Ovary (tissue), 9 donors: ENCODE measurements around the gene STPG4. TPM values are rescaled to one million over a fixed set of nuclear protein-coding genes. Genes with fewer than 3 reads are reported as not detected.

Experiments
- DNase-seq, 5 donors: peaks; one replicate each; pipeline ENCODE4 v3.0.0-alpha.2; 2019 to 2020
- H3K27ac ChIP-seq, 2 donors: fragments of 200-600 bp; one replicate each; pipeline versions ENCODE4 v1.5.1 to v1.8.0; 2019 to 2022
- H3K27me3 ChIP-seq: fragments of 200-600 bp; one replicate; pipeline ENCODE4 v1.8.0; 2022
- H3K36me3 ChIP-seq: fragments of 200-600 bp; sonication (generic); one replicate; pipeline ENCODE4 v1.5.1; 2019
- H3K4me1 ChIP-seq: one replicate; pipeline ENCODE4 v1.8.1; 2013; ENCODE audit warnings: mild to moderate bottlenecking, moderate library complexity; ENCODE audit not compliant: insufficient read depth
- H3K4me3 ChIP-seq: fragments of 200-600 bp; sonication (generic); one replicate; pipeline ENCODE4 v1.5.1; 2017
- H3K9me3 ChIP-seq, 2 donors: fragments of 200-600 bp in 1 of 2; sonication (generic) in 1 of 2; one replicate each; pipeline versions ENCODE4 v1.5.1 to v1.8.1; 2013 to 2019; ENCODE audit warnings: mild to moderate bottlenecking in 1 of 2, moderate library complexity in 1 of 2
- CTCF ChIP-seq, 3 donors: fragments of 450-650 bp in 2 of 3; fragments of 200-600 bp in 1 of 3; IDR thresholded peaks; one replicate each; pipeline versions ENCODE4 v1.5.1 to v1.8.0; 2016 to 2022; ENCODE audit warnings: antibody characterized with exemption in 3 of 3, mild to moderate bottlenecking in 1 of 3
- EP300 ChIP-seq: sonication (generic); formaldehyde crosslinking; IDR thresholded peaks from one replicate; pipeline ENCODE4 v1.6.1; 2017; ENCODE audit warnings: antibody characterized with exemption
- POLR2A ChIP-seq: fragments of 450-650 bp; IDR thresholded peaks from one replicate; pipeline ENCODE4 v1.6.1; 2017; ENCODE audit warnings: antibody characterized with exemption, mild to moderate bottlenecking, moderate library complexity
- WGBS, 3 donors: extraction: QIAGEN DNeasy Blood & Tissue Kit in 1 of 3; methylation state at CpG; one replicate each; pipeline versions ENCODE4 v1.1.5 to v1.1.7; 2013 to 2017; 5-methylcytosine and 5-hydroxymethylcytosine counted together
- intact Hi-C, 4 donors: fragments of 100-400 bp; cut with DNase I; formaldehyde crosslinking; loops; one replicate each; pipeline versions ENCODE4 v1.11.0 to v1.15.1; 2022 to 2023
- polyA plus RNA-seq, 2 donors: library from polyadenylated mRNA; stranded (reverse); fragments of 200-250 nt in 1 of 2; fragments of 350-450 nt in 1 of 2; fragmentation: Illumina TruSeq in 1 of 2; extraction: RNeasy Lipid Tissue Mini Kit (QIAGEN cat#74804) in 1 of 2; gene quantifications; one replicate each; pipeline ENCODE4 v1.2.3, GENCODE V29; 2013 to 2014
- total RNA-seq, 7 donors: library from RNA; depleted of rRNA in 2 of 7; stranded (reverse); fragments of >200 nt in 2 of 7; fragmentation: NEBNext Ultra II Directional in 3 of 7; extraction: Animal tissue kit (Norgen Biotek cat#: 25700) in 3 of 7; gene quantifications; one replicate each; pipeline versions ENCODE4 v1.1.0 to v1.2.4, GENCODE V29; 2016 to 2023
- donor health status: DM: no; HTN: no; CAD: no; lungs with moderate emphysema.
- donor health status: DM: no; HTN: no; CAD: no.
- donor health status: Bipolar disorder and iron deficiency.
- donor health status: DM: yes; HTN: yes; CAD: no.
- donor health status: DM: no; HTN: no; CAD: no.
- donor health status: DM: yes; HTN: yes; CAD: no.

Gene STPG4
- total and polyA plus RNA-seq, 9 donors: 0.17 to 0.35 TPM; not detected in 7

GRCh38 chr2:47038656-47039488, 116.2 kb downstream of the STPG4 start:
- TF ChIP-seq CTCF (IDR thresholded peaks at IDR 0.05) (no peak), EP300 (no peak), POLR2A (no peak)
- peaks cover 30% of the 10 kb centered on the region for H3K4me1 ChIP-seq
- H3K4me3 ChIP-seq: no peak overlapping the region
- WGBS, 3 donors: 70 to 71% (median 70%) methylated on average over 9 of the region's 9 CpGs
- DNase-seq: no peak
- intact Hi-C loops: loop anchor here in 1 of 4 donors (5.0 kb wide), 1 partner anchor 33 kb away; no protein-coding TSS in a partner anchor
- H3K27me3 ChIP-seq: no peaks in the 10 kb centered on the region
- H3K36me3 ChIP-seq: no peaks in the 10 kb centered on the region
- no peak overlapping the region for H3K27ac ChIP-seq
- H3K9me3 ChIP-seq: no peaks in the 10 kb centered on the region

- no peak overlapping the region for H3K27ac ChIP-seq
- no peak overlapping the region for H3K4me3 ChIP-seq
- no peaks in the 10 kb centered on the region for H3K36me3 ChIP-seq
- no peaks in the 10 kb centered on the region for H3K9me3 ChIP-seq
- peaks cover 29% of the 10 kb centered on the region for H3K4me1 ChIP-seq
- no peak for DNase-seq
- WGBS, 3 donors: 84 to 91% (median 90%) methylated on average over 9 of the region's 9 CpGs
- intact Hi-C loops: loop anchor here in 1 of 4 donors (5.0 kb wide), 1 partner anchor 35 kb away; no protein-coding TSS in a partner anchor
- TF ChIP-seq POLR2A (no peak), EP300 (no peak), CTCF (IDR thresholded peaks at IDR 0.05) (no peak)
- no peaks in the 10 kb centered on the region for H3K27me3 ChIP-seq
These were observed 117.4 kb downstream of the STPG4 start for GRCh38 chr2:47037678-47038077.

Other genes with a start within 250 kb of the STPG4 start
- gene MCFD2, start 239.5 kb downstream of the STPG4 start, total RNA-seq: 100 to 1,000 TPM in 6 of 7 donors, 10 to 100 TPM in 1; 62.8 to 176 (median 134) TPM
- 100 to 1,000 TPM in 1 of 2 donors, 10 to 100 TPM in 1; 65.8 to 145 TPM for gene MCFD2, start 239.5 kb downstream of the STPG4 start, polyA plus RNA-seq
- 10 to 100 TPM; 10.6 to 27.4 (median 20.2) TPM for gene TTC7A, start 214.1 kb downstream of the STPG4 start, total RNA-seq
- gene TTC7A, start 214.1 kb downstream of the STPG4 start, polyA plus RNA-seq: 10 to 100 TPM in 1 of 2 donors, 1 to 10 TPM in 1; 5.3 to 11.9 TPM
- gene CALM2, start 21.2 kb upstream of the STPG4 start, total RNA-seq: 100 to 1,000 TPM; 324 to 555 (median 519) TPM
- 100 to 1,000 TPM; 478 to 890 TPM for gene CALM2, start 21.2 kb upstream of the STPG4 start, polyA plus RNA-seq
- 10 to 100 TPM in 3 of 7 donors, 1 to 10 TPM in 2, under 1 TPM in 2; 0.35 to 50.3 (median 7.5) TPM for gene EPCAM, start 214.0 kb upstream of the STPG4 start, total RNA-seq
- 1 to 10 TPM; 1.1 to 1.9 TPM for gene EPCAM, start 214.0 kb upstream of the STPG4 start, polyA plus RNA-seq
- gene MSH2, start 247.8 kb upstream of the STPG4 start, total RNA-seq: 10 to 100 TPM in 5 of 7 donors, 1 to 10 TPM in 2; 8.5 to 16.4 (median 10.7) TPM
- 10 to 100 TPM; 10.3 to 11.1 TPM for gene MSH2, start 247.8 kb upstream of the STPG4 start, polyA plus RNA-seq